A549 (cell line): ENCODE measurements around the gene SAA1. TPM values are rescaled to one million over a fixed set of nuclear protein-coding genes. Genes with fewer than 3 reads are reported as not detected.

Source experiments
- ATAC-seq, 2 experiments: fragments of 200-7000 bp in 1 of 2; fragments of >200 bp in 1 of 2; cut with Nextera tagmentation in 1 of 2; cut with Tn5 transposase in 1 of 2; 3 replicates each; pipeline versions ENCODE4 v1.8.0 to v1.9.1; 2018 to 2020; ENCODE audit warnings: mild to moderate bottlenecking in 1 of 2, moderate library complexity in 1 of 2
- CTCF ChIA-PET: fragments of 300-600 bp; sonication (Branson Sonifier 250); formaldehyde crosslinking; extraction: SDS; loops from one replicate; lab custom pipeline; 2021; ENCODE audit warnings: antibody characterized with exemption, inconsistent platforms; lab: Yijun Ruan, JAX
- POLR2A ChIA-PET: fragments of 350-600 bp; formaldehyde crosslinking; extraction: SDS; loops from one replicate; lab custom pipeline; 2021; ENCODE audit warnings: antibody characterized with exemption, inconsistent platforms; lab: Yijun Ruan, JAX
- DNase-seq, 2 experiments: peaks; one replicate each; pipeline versions ENCODE4 v3.0.0 to v3.0.0-alpha.2; 2011 to 2016; ENCODE audit warnings: low read depth in 1 of 2, low spot score in 1 of 2
- FAIRE-seq: peaks from 2 replicates; lab custom pipeline; 2011; peaks lifted over from hg19 to GRCh38; lab: Jason Lieb, UNC
- H3K27ac ChIP-seq, 2 experiments: fragments of >200 bp; sonication (Bioruptor Twin); formaldehyde crosslinking; 3 replicates each; pipeline ENCODE4 v1.5.1; 2016 to 2017
- H3K4me1 ChIP-seq: fragments of >200 bp; sonication (Bioruptor Twin); formaldehyde crosslinking; 3 replicates; pipeline ENCODE4 v1.6.1; 2016
- H3K4me2 ChIP-seq: fragments of >200 bp; sonication (Bioruptor Twin); formaldehyde crosslinking; 3 replicates; pipeline ENCODE4 v1.6.1; 2016
- H3K4me3 ChIP-seq: fragments of >200 bp; sonication (Bioruptor Twin); formaldehyde crosslinking; 3 replicates; pipeline ENCODE4 v1.5.1; 2016
- H3K9me3 ChIP-seq: fragments of >200 bp; sonication (Bioruptor Twin); formaldehyde crosslinking; 3 replicates; pipeline ENCODE4 v1.6.1; 2016
- CBX2 ChIP-seq: fragments of 200-600 bp; sonication (generic); IDR thresholded peaks from 2 replicates; pipeline ENCODE4 v1.6.1; 2016; ENCODE audit warnings: low read depth, mild to moderate bottlenecking, borderline replicate concordance
- CTCF ChIP-seq: fragments of >200 bp; sonication (Bioruptor Twin); formaldehyde crosslinking; IDR thresholded peaks from 3 replicates; pipeline ENCODE4 v1.5.1; 2016
- FOSL2 ChIP-seq, 2 experiments: fragments of 450-650 bp in 1 of 2; fragments of >200 bp in 1 of 2; sonication (Bioruptor Twin) in 1 of 2; formaldehyde crosslinking; IDR thresholded peaks; 2 replicates each; pipeline versions ENCODE4 v1.5.0 to v1.6.1; 2016 to 2020; ENCODE audit warnings: mild to moderate bottlenecking in 1 of 2, moderate library complexity in 1 of 2
- HOXA7 ChIP-seq: fragments of 250-450 bp; sonication (Bioruptor Pico); IDR thresholded peaks from 2 replicates; pipeline ENCODE4 v1.5.0; 2020; ENCODE audit warnings: mild to moderate bottlenecking, moderate library complexity
- HOXB13 ChIP-seq: fragments of 250-450 bp; sonication (Bioruptor Pico); IDR thresholded peaks from 2 replicates; pipeline ENCODE4 v1.5.0; 2020; ENCODE audit warnings: low read depth, mild to moderate bottlenecking, moderate library complexity
- JUN ChIP-seq, 2 experiments: fragments of >200 bp; sonication (Bioruptor Twin); formaldehyde crosslinking; IDR thresholded peaks; 2 replicates in 1 of 2; 3 replicates in 1 of 2; pipeline ENCODE4 v1.6.1; 2016 to 2017
- MAFK ChIP-seq: fragments of 450-650 bp; IDR thresholded peaks from 2 replicates; pipeline ENCODE4 v1.6.1; 2014; ENCODE audit not compliant: partially characterized antibody
- PHF8 ChIP-seq: fragments of 200-600 bp; sonication (generic); IDR thresholded peaks from 2 replicates; pipeline ENCODE4 v1.6.1; 2016; ENCODE audit warnings: low read depth, mild to moderate bottlenecking, antibody characterized with exemption, moderate library complexity, borderline replicate concordance
- REST ChIP-seq: fragments of 200-600 bp; sonication (generic); IDR thresholded peaks from 2 replicates; pipeline ENCODE4 v1.6.1; 2016; ENCODE audit warnings: antibody characterized with exemption, mild to moderate bottlenecking, moderate library complexity
- RNF2 ChIP-seq: fragments of 200-600 bp; sonication (generic); IDR thresholded peaks from 2 replicates; pipeline ENCODE4 v1.6.1; 2016; ENCODE audit warnings: low read depth, mild to moderate bottlenecking, antibody characterized with exemption, moderate library complexity, borderline replicate concordance
- SREBF2 ChIP-seq: fragments of 450-650 bp; IDR thresholded peaks from 2 replicates; pipeline ENCODE4 v1.6.1; 2014; ENCODE audit warnings: mild to moderate bottlenecking, moderate library complexity
- ZSCAN20 ChIP-seq: fragments of 250-450 bp; sonication (Bioruptor Pico); IDR thresholded peaks from 2 replicates; pipeline ENCODE4 v1.8.0; 2022; ENCODE audit warnings: mild to moderate bottlenecking, moderate library complexity
- WGBS: methylation state at CpG from one replicate; pipeline ENCODE4 v1.1.6; 2017; ENCODE audit errors: missing lambda C conversion rate; 5-methylcytosine and 5-hydroxymethylcytosine counted together
- polyA plus RNA-seq, 4 experiments: library from polyadenylated mRNA; depleted of rRNA in 3 of 4; stranded (reverse); fragments of >200 nt; fragmentation: RNase III in 1 of 4; extraction: RNeasy Plus Mini Kit Qiagen cat#74134 plus additional on column Dnase treatment in 1 of 4; gene quantifications; 2 replicates in 3 of 4; 3 replicates in 1 of 4; pipeline ENCODE4 v1.2.3, GENCODE V29; 2011 to 2017
- TF ChIP-seq, protein P1 (sequence below): IDR thresholded peaks from 2 replicates; pipeline ENCODE4 v1.6.1; 2012

The SAA1 gene
- polyA plus RNA-seq, 2 of the 4 experiments (the other 2 are of a cell fraction), result 0.37 TPM; not detected in 1

GRCh38 chr11:18236664-18237356 is 29.3 kb upstream of the SAA1 start, which contains the start of gene SAA4:
SAA4 (minus strand) TSS chr11:18236802; CDS start chr11:18235926, 876 bp downstream.
- ATAC-seq (no peak), FAIRE-seq (no peak)
- CTCF ChIA-PET, result interaction anchor here (1.7 kb wide), 1 partner anchor 9 kb away, joined by 4 read pairs; no protein-coding TSS in a partner anchor

GRCh38 chr11:18239655-18240054 is 26.4 kb upstream of the SAA1 start:
- Histone ChIP-seq H3K27ac (no peak overlapping the region), H3K4me2 (no peak overlapping the region), H3K9me3 (0 out of 3 replicates have a peak, but pooled peaks cover 5% of the 10 kb centered on the region), H3K4me3 (no peak overlapping the region), H3K4me1 (no peaks in the 10 kb centered on the region)
- POLR2A ChIA-PET, result no interaction called here
- CTCF ChIA-PET, result no interaction called here
- DNase-seq (no peak), FAIRE-seq (no peak), ATAC-seq (no peak)
- TF ChIP-seq HOXA7 (CRISPR knock-in tag) (no peak), REST (no peak)
- 28% methylated on average over 1 of the region's 1 CpG for whole genome bisulfite sequencing

More at GRCh38 chr11:18236664-18237356, 29.3 kb upstream of the SAA1 start, which contains the start of gene SAA4:
- Histone ChIP-seq H3K4me3 (no peak within 1 kb of the TSS), H3K4me1 (no peaks in the 10 kb centered on the region), H3K4me2 (no peak within 1 kb of the TSS), H3K27ac (no peak within 1 kb of the TSS), H3K9me3 (no peaks in the 10 kb centered on the region)
- TF ChIP-seq, protein P1, sequence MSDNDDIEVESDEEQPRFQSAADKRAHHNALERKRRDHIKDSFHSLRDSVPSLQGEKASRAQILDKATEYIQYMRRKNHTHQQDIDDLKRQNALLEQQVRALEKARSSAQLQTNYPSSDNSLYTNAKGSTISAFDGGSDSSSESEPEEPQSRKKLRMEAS, result no peak
- TF ChIP-seq JUN (IDR thresholded peaks at IDR 0.05), result no peak
- no peak for TF ChIP-seq ZSCAN20 (CRISPR knock-in tag)
- no peak for TF ChIP-seq HOXB13 (CRISPR knock-in tag)
- no peak for TF ChIP-seq CBX2
- TF ChIP-seq MAFK, result no peak
- no peak for TF ChIP-seq HOXA7 (CRISPR knock-in tag)
- no peak for TF ChIP-seq SREBF2
- no peak for TF ChIP-seq PHF8
- no peak for TF ChIP-seq CTCF
- no peak for TF ChIP-seq FOSL2 (IDR thresholded peaks at IDR 0.05)
- TF ChIP-seq FOSL2 (CRISPR knock-in tag; IDR thresholded peaks at IDR 0.05), result no peak
- TF ChIP-seq REST, result no peak
- TF ChIP-seq RNF2, result no peak
- WGBS, result 12% methylated on average over 2 of the region's 2 CpGs
- POLR2A ChIA-PET, result no interaction called here
- DNase-seq, result no peak
